22Rv1 (cell line): Measurements from ENCODE around the gene SPSB1.

Experiments used
- H3K27ac ChIP-seq: fragments of 450-650 bp; 2 replicates; pipeline ENCODE4 v1.5.1; 2017
- ZFX ChIP-seq: fragments of 450-650 bp; IDR thresholded peaks from 2 replicates; pipeline ENCODE4 v1.6.1; 2017; ENCODE audit warnings: antibody characterized with exemption, borderline replicate concordance
- TF ChIP-seq, protein P1 (sequence below): fragments of 450-650 bp; IDR thresholded peaks from 2 replicates; pipeline ENCODE4 v1.5.1; 2017; ENCODE audit warnings: mild to moderate bottlenecking

SPSB1 gene

DNA sequence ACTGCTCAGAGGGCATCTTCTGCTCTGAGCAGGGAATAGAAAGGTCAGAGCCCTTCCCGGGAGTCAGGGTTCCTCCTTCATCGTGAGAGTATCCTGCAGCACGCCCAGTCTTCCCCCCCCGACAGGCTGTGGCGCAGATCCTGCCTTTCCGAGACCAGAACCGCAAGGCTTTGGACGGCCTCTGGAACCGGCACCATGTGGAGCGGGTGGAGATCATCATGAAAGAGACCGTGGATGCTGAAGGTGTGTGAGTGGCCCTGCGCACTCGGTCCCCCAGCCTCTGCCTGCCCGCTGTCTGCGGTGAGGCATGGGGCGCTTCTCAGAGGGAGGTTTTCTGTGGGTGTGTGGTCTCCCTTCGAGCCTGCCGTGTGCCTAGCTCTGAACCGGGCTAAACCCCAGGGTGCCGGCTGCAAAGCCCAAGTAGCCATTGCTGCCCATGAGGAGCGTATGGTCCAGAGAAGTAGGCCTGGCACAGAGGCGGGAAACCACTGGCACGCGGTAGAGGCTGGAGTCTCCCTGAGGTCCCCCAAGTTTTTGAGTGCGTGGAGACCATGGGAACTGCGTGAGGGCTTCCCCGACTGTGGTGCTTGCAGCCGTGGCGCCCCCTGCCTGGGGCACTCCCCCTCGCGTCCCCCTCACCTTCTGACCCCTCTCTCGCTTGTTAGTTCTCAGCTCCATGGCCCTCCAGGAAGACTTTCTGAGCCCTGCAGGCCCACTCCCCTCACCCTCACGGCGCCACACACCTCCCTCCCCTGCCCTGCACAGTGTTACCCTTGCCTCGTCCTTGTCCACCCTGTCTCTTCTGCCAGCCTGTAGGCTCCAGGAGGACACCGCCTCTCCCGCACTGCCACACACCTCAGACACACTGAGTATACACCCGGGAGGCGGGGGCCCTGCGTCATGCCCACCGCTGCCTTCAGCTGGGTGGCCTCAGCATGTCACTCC lies 45.6 kb upstream of the SPSB1 start:
- TF ChIP-seq, protein P1, sequence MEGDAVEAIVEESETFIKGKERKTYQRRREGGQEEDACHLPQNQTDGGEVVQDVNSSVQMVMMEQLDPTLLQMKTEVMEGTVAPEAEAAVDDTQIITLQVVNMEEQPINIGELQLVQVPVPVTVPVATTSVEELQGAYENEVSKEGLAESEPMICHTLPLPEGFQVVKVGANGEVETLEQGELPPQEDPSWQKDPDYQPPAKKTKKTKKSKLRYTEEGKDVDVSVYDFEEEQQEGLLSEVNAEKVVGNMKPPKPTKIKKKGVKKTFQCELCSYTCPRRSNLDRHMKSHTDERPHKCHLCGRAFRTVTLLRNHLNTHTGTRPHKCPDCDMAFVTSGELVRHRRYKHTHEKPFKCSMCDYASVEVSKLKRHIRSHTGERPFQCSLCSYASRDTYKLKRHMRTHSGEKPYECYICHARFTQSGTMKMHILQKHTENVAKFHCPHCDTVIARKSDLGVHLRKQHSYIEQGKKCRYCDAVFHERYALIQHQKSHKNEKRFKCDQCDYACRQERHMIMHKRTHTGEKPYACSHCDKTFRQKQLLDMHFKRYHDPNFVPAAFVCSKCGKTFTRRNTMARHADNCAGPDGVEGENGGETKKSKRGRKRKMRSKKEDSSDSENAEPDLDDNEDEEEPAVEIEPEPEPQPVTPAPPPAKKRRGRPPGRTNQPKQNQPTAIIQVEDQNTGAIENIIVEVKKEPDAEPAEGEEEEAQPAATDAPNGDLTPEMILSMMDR, result no peak
- no peak for TF ChIP-seq ZFX
- no peak overlapping the region for H3K27ac ChIP-seq

DNA sequence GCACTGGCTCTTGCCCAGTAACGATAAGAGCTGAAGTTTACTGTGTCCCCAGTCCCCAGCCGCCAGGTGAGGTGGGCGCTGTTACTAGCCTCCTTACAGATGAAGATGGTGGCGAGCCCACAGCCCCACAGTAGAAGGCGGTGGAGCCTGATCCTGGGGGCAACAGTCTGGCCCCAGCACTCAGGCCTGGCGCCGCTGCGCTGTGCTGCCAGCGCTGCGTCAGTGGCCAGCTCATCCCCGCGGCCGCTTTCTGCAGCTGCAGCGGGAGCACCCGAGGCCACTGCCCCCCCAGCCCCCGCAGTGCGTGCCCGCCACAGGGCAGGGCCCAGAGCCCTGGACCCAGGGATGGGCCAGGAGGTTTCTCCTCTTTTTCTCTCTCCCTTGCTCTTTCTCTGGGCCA lies 44.8 kb upstream of the SPSB1 start:
- H3K27ac ChIP-seq, result no peak overlapping the region
- TF ChIP-seq, protein P1, result no peak
- TF ChIP-seq ZFX, result no peak

DNA sequence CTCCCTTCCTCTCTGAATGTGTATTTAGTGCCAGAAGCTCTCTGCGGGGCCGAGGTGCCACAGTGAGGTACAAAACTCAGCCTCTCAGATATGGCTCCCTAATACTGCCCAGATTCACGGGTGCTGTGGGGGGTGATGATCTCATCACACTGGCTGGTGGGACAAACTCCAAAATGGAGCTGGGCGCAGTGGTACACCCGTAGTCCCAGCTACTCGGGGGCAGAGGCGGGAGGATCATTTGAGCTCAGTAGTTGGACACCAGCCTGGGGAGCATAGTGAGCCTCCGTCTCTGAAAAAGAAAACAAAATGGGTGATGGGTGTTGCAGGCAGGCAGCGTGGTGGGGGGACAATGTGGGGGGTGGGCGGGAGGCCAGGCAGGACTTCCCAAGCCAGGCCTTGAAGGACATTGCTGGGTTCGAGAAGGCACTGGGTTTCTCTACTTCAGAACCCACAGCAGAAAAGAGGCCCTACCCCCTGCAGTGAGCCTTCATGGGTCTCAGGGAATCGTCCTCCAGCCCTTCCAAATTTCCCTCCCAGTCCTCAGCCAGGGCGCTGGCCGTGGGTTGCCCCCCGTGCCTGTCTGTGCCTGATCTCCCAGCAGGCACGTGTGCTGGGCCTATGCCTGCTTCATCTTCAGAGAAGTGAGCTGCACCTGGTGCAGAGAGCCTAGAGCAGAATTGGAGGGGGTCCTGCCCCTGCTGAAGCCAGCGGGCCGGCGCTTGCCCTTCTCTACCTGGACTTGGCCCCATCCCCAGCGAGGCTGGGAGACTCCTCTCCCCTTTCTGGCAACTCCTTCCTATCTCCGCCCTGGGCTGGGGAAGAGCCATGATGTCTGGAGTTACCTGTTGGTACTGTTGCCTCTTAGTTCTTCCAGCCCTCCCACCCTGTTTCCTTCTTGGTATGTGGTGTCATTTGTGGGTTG lies 44.1 kb upstream of the SPSB1 start:
- no peak for TF ChIP-seq ZFX
- TF ChIP-seq, protein P1, result no peak
- no peak overlapping the region for H3K27ac ChIP-seq

DNA sequence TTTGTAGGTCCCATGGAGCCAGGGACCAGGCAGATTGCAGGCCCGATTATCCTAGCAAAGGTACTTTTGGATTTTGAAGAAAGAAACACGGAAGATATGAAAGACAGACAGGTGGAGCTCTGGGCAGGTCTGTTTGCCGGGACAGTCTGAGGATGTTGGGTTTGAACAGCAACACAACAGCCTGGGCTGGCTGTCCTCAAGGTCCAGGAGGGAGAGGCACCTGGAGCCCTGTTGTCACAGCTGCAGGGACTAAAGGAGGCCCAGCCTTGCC lies 43.5 kb upstream of the SPSB1 start:
- TF ChIP-seq, protein P1, result no peak
- no peak for TF ChIP-seq ZFX
- no peak overlapping the region for H3K27ac ChIP-seq

DNA sequence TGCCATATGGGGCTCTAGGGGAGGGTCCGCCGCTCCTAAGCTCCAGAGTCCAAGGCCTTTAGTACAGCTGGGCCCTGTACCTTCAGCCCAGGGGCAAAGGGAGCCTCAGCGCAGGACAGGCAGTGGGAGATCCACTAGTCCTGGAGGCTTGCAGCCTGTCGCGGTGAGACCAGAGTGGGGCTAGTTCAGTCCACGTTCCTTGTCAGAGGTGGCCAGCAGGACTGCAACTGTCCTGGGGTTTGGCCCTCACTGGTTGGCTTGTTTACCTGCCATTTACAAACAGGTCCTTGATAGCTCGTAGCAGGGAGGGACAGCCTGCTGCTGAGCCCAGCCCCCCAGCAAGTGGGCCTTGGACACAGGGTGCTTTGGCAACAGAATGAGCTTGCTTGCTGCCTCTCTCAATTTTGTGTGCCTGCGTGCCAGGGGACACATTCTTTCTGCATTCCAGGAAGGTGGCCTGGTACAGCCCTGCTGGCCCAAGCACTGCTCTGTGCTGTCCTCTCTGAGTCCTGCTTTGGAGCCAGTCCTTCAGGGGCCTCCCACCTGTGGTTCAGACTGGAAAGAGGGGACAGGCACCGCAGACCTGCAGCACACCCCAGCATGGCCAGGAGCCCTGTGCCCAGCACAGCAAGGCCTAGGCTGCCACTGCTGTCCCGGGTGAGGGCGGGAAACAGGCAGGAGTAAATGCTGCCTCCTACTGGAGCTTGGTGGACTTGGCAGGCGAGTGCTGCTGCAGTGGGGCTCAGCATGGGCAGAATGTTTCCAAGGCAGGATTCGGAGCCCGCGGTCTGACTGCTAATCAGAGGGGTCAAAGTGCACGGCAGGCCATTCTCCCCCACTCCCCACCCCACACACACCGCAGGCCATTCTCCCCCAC lies 42.9 kb upstream of the SPSB1 start:
- H3K27ac ChIP-seq, result no peak overlapping the region
- TF ChIP-seq, protein P1, result peak; percentile 60
- TF ChIP-seq ZFX, result no peak

DNA sequence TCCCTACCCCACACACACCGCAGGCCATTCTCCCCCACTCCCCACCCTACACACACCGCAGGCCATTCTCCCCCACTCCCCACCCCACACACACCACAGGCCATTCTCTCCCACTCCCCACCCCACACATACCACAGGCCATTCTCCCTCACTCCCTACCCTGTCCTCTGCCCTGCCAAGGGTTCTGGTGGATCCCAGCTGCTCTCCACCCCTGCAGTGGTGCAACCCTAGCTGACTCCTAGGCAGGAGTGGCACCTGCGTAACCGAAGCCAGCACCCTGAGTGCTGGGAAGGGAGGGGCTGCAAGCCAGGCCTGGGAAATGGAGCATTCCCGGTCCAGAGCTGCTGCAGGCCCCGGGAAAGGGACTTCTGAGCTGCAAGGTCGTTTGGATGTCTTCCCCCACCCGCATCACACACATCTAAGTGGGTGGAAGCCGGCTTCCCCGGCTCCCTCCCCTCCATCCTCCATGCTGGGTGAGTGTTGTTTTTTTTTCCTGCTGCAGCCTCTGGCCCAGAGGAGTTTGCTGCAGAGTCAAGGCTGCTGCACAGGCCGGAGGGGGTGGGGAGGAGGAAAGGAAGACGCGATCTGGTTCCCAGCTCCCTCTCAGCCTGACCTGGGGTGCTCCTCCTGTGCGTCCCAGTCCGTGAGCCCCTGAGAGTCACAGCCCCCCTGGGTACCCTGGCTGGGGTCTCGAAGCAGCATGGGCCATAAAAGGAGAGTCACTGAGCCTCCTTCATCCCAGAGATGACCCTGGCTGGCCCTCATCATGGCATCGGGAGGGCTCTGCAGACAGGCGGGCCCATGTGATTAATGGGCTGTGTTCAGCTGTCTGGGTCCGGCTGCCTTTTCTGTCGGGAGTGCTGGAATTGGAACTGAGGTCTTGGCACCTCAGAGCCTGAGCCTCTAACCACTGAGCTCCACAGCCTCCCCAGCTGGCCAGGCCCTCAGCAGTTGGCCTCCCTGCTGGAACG lies 42.0 kb upstream of the SPSB1 start:
- no peak overlapping the region for H3K27ac ChIP-seq
- TF ChIP-seq, protein P1, result no peak
- no peak for TF ChIP-seq ZFX
